IPS-18c (cell line): ENCODE measurements around the gene SYT1.

Source experiments
- H3K4me3 ChIP-seq: 2 replicates; pipeline ENCODE4 v1.7.0; 2013; ENCODE audit warnings: low read depth, mild to moderate bottlenecking, low read length, moderate library complexity; ENCODE audit not compliant: insufficient read depth
- H3K9me3 ChIP-seq: one replicate; pipeline ENCODE4 v1.6.1; 2013; ENCODE audit warnings: mild to moderate bottlenecking, low read length, moderate library complexity; ENCODE audit not compliant: control insufficient read depth, insufficient read depth

Gene SYT1

GRCh38 chr12:79487386-79488110 lies 623.0 kb downstream of the SYT1 start:
- Histone ChIP-seq H3K4me3 (no peak overlapping the region), H3K9me3 (peaks cover 2% of the 10 kb centered on the region)
